ENCODE measurements around the gene PRDM16. TPM values are rescaled to one million over a fixed set of nuclear protein-coding genes. Genes with fewer than 3 reads are reported as not detected.

Gene PRDM16
- total RNA-seq, 1 experiment from 2014 or later, result 0.97 TPM

GRCh38 chr1:3180915-3181314 lies 111.9 kb downstream of the PRDM16 start:
- no peak for DNase-seq (ENCODE audit: low spot score)

GRCh38 chr1:3181956-3182355 lies 113.0 kb downstream of the PRDM16 start:
- no peak for DNase-seq (ENCODE audit: low spot score)

- no peak for DNase-seq (ENCODE audit: low spot score)
These were observed 114.4 kb downstream of the PRDM16 start for GRCh38 chr1:3183411-3183810.

GRCh38 chr1:3183813-3184212 lies 114.8 kb downstream of the PRDM16 start:
- DNase-seq (ENCODE audit: low spot score), result no peak

DNA sequence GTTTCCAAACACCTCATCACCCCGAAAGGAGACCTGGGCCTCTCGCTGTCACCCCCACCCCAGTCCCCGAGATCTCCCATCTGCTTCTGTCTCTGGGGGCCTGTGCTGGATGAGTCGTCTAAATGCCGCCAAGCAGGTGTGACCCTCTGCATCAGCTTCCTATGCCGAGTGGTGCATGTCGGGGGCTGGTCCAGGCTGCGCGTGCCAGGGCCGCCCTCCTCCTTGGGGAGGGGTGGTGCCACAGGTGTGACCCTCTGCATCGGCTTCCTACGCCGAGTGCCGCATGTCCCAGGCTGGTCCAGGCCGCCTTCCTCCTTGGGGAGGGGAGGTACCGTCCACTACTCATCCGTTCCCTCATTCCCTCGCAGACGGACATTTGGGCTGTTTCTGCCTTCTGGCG lies 115.7 kb downstream of the PRDM16 start:
- DNase-seq (ENCODE audit: low spot score), result no peak

GRCh38 chr1:3185896-3186525 lies 117.0 kb downstream of the PRDM16 start:
- DNase-seq (ENCODE audit: low spot score), result no peak

GRCh38 chr1:3186526-3186921 lies 117.5 kb downstream of the PRDM16 start:
- DNase-seq (ENCODE audit: low spot score), result no peak

DNA sequence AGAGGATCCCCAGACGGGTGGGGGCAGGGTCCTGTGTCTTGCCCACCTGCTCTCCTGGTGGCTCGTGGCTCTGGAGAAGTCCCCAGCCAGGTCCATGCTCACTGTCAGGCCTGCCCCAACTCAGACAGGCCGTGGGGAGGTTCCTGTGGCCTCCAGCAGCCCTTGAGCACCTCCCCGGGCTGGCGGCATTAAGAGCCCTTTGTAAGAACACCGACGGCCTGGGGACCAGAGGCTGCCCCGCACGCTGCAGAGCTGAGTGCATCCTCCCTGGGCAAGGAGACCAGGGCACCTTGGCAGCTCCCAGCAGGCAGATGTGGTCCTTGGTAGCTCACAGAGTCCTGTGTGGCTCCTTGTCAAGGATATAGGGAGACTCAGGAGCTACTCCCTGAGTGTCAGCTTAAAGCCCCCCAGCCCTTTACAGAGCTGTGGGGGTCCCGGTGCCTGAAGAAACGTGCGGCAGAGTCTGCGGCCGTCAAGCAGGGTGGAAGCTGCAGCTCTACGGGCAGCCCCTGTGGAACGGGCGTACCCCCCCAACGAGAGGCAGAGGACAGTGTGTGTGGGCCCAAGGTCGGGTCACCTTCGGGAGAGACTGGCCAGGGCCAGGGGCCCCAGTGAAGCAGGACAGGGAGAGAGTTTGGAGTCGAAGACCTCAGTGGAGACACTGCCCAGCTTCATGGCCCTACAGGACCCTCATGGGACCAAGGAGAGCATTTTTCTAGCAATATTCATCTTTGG lies 118.6 kb downstream of the PRDM16 start:
- no peak for DNase-seq (ENCODE audit: low spot score)

DNA sequence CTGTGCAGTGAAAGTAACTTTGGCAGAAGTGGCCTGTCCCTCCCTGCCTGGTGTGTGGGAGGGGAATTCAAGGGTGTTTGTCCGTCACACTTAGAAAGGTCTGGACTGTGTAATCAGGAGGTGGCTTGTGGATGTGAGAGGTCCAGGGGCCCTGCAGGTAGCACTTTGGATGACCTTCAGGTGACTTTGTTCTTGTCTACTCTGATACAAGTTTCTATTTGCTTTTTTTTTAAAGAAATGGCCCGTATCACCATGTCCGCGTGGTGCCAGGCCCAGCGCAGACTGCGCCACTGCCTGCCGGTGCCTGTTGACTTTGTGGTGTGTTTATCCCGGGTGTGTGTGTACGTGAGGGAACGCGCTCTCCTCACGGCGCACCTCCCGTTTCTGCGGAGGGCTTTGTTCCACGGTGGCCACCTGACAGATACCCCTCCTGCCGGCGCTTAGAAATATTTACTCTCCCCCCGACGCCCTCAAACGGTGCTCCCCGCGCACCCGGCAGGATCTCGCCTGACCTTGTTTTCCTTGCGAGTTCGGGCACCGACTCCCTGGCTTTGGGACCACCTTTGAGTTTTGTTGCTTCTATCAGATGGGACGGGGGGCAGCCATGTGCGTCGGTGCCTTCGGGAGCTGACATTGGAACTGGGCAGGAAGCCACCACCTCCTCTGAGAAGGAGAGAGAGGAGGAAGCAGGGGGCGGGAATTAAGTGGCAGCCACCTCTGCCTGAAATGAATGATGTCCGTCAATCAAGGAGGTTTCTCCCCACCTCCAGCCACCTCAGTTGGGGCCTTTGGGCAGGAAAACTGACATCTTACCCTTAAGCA lies 119.4 kb downstream of the PRDM16 start:
- DNase-seq (ENCODE audit: low spot score), result no peak

GRCh38 chr1:3190256-3191041 lies 121.4 kb downstream of the PRDM16 start:
- DNase-seq (ENCODE audit: low spot score), result no peak

GRCh38 chr1:3192361-3192760 lies 123.4 kb downstream of the PRDM16 start:
- no peak for DNase-seq (ENCODE audit: low spot score)

- DNase-seq (ENCODE audit: low spot score), result no peak
These were observed 123.8 kb downstream of the PRDM16 start for GRCh38 chr1:3192825-3193224.

GRCh38 chr1:3193811-3194210 lies 124.8 kb downstream of the PRDM16 start:
- no peak for DNase-seq (ENCODE audit: low spot score)

DNA sequence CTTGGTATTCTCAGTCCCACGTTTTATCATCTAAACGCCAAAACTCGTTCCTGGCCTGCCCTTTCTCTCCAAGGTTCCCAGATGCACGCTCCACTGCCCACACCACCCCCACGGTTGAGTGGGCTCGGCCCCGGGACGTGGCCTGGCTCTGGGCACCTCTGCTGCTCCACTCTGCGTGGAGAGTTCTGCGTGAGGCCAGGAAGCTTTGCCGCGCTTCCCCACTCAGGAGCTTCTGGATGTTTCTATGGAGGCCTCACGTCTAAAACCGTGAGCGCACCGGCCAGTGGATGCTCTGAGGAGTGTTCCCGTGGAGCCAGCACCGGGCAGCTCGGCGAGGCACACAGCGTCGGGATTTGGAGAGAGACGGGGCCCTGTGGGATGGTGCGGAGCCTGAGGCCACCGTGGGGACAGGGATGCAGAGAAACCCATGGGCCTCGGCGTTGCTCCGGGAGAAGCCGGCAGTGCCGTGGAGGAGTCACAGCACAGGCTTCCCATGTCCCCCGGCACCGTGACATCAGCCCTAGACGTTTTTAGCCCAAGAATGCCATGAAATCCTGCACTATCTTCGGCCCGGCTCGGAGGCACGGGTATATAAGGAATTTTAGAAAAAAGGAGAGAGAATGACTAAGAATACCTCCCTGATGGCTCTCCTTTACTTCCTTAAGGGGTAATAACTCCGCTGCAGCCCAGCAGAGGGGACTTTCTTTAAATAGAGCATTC lies 125.9 kb downstream of the PRDM16 start:
- DNase-seq (ENCODE audit: low spot score), result no peak

DNA sequence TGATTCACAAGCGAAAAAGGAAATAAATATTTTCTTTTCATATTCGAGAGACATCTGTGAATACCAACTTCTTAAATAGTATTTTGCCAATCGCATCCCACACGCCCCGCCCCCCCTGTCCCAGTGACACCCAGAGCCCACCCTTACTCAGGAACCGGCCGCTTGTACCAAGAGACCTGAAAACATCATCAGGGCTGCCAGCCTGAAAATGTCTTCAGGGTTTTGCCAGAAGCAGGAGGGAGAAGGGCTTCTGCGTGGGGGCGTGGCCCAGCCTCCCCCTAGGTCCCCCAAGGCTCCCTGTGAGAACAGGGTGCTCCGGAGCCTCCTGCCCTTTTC lies 126.4 kb downstream of the PRDM16 start:
- DNase-seq (ENCODE audit: low spot score), result no peak

DNA sequence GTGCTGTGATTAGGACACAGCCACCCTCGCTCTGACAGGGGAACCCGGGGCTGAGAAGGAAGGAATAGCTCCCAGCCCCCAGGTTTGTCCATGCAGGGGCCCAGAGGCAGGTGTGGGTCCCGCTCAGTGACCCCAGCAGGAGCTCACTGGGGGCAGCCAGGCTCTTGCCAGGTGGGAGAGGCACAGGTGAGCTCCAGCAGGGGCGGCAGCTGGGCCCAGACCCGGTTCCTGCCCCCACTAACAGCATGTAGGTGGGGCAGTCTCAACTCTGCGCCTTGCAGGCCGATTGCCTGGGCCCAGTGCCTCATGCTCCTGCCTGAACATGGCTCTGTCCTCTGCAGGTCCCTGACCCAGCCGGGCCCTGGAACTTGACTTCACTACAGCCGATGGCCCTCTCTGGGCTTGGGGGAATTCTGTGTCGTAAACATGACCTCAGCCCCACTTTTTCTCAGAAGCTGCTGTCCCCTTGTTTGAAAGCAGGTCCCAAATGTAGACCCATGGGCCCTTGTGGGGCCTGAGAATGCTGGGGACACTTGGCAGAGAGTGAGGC lies 127.0 kb downstream of the PRDM16 start:
- no peak for DNase-seq (ENCODE audit: low spot score)

DNA sequence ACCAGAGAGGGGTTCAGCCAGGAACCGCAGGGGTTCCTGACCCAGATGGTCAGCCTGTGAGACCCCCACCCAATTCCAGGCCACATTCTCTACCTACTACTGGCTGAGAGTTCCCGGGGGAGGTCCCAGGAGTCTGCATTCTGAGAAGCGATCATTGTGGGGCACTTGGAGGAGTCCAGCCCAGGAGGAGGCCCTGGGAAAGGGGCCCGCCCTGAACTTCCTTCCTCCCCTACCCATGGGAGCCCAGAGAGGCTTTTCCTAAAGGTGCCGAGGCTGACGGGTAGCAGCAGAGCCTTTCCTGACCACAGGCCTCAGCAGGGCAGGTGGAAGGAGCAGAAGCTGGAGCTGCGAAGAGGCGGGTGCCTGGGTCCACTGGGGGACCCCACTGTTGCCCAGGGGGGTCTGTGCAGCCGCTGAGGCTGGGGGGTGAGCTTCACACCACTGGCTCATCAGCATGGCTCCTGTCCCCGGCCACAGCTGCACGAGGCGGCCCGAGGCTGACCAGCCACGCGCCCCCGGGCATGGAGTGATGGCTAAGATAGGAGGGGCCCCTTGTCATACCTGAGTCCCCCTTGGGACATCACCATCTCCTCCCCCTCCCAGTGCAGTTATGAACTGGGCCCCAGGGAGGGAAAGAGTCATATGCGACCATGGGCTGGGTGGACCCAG lies 127.7 kb downstream of the PRDM16 start:
- DNase-seq (ENCODE audit: low spot score), result no peak

- DNase-seq (ENCODE audit: low spot score), result no peak
These were observed 128.8 kb downstream of the PRDM16 start for GRCh38 chr1:3197781-3198316.

- no peak for DNase-seq (ENCODE audit: low spot score)
These were observed 129.6 kb downstream of the PRDM16 start for GRCh38 chr1:3198371-3199271.

All from H4 (cell line).